ENCODE measurements around the gene FAM237A. TPM values are rescaled to one million over a fixed set of nuclear protein-coding genes. Genes with fewer than 3 reads are reported as not detected.

Gene FAM237A
- total RNA-seq, 1 donor from 2014 or later = not detected

DNA sequence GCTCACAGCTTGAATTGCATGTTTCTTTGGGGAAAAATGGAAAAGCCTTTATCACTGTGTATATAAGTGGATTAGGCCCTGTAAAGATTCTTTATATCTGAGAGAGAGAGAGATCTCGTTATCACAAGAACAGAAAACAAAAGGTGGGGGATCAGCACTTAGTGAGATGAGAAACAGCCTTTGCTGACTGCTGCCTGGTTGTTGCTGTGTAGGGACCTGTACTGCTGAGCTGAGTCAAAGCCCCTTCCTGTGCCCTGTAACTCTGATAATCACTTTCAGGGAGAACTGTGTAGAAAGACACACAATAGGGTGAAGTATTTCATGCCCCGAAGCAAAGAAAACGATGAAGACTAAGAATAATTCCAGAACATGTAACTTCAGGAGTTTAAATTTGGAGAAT, 30.6 kb upstream of the FAM237A start:
- intact Hi-C loops (cut with DNase I) = no loop called here
- TF ChIP-seq CTCF (IDR thresholded peaks at IDR 0.05) = no peak
- DNase-seq (ENCODE audit: low spot score in 2 of 2) = no peak
- H3K9me3 ChIP-seq = no peaks in the 10 kb centered on the region
- no peaks in the 10 kb centered on the region for H3K4me1 ChIP-seq
- no peaks in the 10 kb centered on the region for H3K27me3 ChIP-seq
- H3K27ac ChIP-seq = no peak overlapping the region
- H3K36me3 ChIP-seq = no peaks in the 10 kb centered on the region
- H3K4me3 ChIP-seq = no peak overlapping the region

- DNase-seq (ENCODE audit: low spot score in 2 of 2) = no peak
- no peak overlapping the region for H3K4me3 ChIP-seq
These were observed 27.5 kb upstream of the FAM237A start for GRCh38 chr2:206614811-206615210.

DNA sequence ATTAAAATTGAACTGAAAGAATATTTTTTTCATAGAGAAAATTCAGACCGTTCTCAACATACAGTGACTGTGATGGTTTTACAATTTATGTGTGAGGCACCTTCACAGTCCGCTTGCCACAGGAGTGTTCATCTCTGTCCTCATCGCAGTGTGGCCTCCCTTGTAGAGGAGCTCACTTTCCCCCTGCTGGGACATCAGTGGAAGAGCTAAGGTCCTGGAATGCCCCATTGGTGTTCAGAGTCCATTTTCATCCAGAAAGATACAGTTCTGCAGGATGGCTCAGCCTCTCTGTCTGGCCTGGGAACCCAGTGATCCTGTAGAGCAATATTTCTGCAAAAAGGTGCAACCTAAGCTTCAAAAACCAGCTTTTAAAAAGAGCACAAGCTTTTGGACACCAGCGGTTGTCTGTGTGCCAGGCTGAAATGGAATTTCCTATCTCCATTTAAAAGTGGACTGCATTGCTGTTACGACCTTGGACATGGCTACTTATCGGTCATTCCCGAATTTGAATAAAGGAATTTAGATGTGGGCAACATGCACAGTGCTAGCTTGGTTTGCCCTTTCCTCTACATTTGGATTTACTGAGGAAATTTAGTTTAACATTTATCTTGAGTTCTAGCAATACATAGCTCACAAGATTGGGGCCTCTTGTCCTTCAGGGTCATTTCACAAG, 26.7 kb upstream of the FAM237A start:
- no peak for TF ChIP-seq CTCF (IDR thresholded peaks at IDR 0.05)
- H3K27ac ChIP-seq = no peak overlapping the region
- intact Hi-C loops (cut with DNase I) = no loop called here
- H3K9me3 ChIP-seq = no peaks in the 10 kb centered on the region
- H3K36me3 ChIP-seq = no peaks in the 10 kb centered on the region
- no peaks in the 10 kb centered on the region for H3K27me3 ChIP-seq
- DNase-seq (ENCODE audit: low spot score in 2 of 2) = no peak
- H3K4me1 ChIP-seq = no peaks in the 10 kb centered on the region
- no peak overlapping the region for H3K4me3 ChIP-seq

More at GRCh38 chr2:206614811-206615210, 27.5 kb upstream of the FAM237A start:
- intact Hi-C loops (cut with DNase I) = no loop called here
- H3K4me1 ChIP-seq = no peaks in the 10 kb centered on the region
- H3K27me3 ChIP-seq = no peaks in the 10 kb centered on the region
- H3K9me3 ChIP-seq = no peaks in the 10 kb centered on the region
- no peak overlapping the region for H3K27ac ChIP-seq
- no peak for TF ChIP-seq CTCF (IDR thresholded peaks at IDR 0.05)
- no peaks in the 10 kb centered on the region for H3K36me3 ChIP-seq

DNA sequence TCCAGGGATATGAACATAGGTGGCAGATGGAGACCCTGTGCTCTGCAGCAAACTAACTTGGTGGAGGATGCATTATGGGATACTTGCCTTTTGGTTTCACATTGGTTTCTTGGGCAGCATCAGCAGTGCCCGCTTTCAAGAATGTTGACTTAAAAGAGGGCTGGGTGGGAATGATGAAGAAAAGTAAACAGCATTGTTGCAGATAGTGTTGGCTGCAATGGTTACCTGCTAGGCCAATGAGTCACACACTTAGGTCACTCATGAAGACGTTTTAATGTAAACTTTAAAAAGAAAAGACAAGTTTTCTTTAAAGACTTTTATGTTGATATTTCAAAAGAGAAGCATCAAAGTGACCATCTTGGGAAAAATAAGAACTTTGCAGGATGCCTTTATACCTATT, 26.1 kb upstream of the FAM237A start:
- H3K36me3 ChIP-seq = no peaks in the 10 kb centered on the region
- H3K27me3 ChIP-seq = no peaks in the 10 kb centered on the region
- H3K9me3 ChIP-seq = no peaks in the 10 kb centered on the region
- DNase-seq (ENCODE audit: low spot score in 2 of 2) = no peak
- no peaks in the 10 kb centered on the region for H3K4me1 ChIP-seq
- no peak overlapping the region for H3K27ac ChIP-seq
- no peak for TF ChIP-seq CTCF (IDR thresholded peaks at IDR 0.05)
- intact Hi-C loops (cut with DNase I) = no loop called here
- H3K4me3 ChIP-seq = no peak overlapping the region

DNA sequence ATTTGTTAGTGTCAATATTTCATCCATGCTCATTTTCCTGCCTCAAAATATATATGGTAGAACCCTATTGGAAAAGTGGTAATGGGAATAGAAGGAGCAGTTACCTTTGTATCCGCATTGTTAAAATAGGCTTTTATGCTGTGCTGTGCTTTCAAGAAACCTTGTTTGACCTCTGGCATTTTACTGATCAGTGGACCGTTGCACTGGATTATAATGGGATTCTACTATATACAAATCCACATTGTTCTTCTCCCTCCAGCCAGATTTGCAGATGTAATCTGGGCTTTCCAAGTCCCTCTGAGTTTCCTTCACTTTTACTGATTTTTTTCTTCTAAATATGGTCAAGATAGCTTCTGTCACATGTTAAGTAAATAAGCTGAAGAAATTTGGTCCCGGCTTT, 23.3 kb upstream of the FAM237A start:
- H3K9me3 ChIP-seq = no peaks in the 10 kb centered on the region
- no peak overlapping the region for H3K27ac ChIP-seq
- H3K4me3 ChIP-seq = no peak overlapping the region
- TF ChIP-seq CTCF (IDR thresholded peaks at IDR 0.05) = no peak
- intact Hi-C loops (cut with DNase I) = no loop called here
- H3K36me3 ChIP-seq = no peaks in the 10 kb centered on the region
- no peaks in the 10 kb centered on the region for H3K27me3 ChIP-seq
- no peaks in the 10 kb centered on the region for H3K4me1 ChIP-seq
- DNase-seq (ENCODE audit: low spot score in 2 of 2) = no peak

GRCh38 chr2:206626108-206626507, 16.2 kb upstream of the FAM237A start:
- H3K4me3 ChIP-seq = no peak overlapping the region
- H3K27me3 ChIP-seq = no peaks in the 10 kb centered on the region
- no peaks in the 10 kb centered on the region for H3K4me1 ChIP-seq
- DNase-seq (ENCODE audit: low spot score in 2 of 2) = no peak
- H3K9me3 ChIP-seq = no peaks in the 10 kb centered on the region
- intact Hi-C loops (cut with DNase I) = no loop called here
- H3K36me3 ChIP-seq = no peaks in the 10 kb centered on the region
- H3K27ac ChIP-seq = no peak overlapping the region
- TF ChIP-seq CTCF (IDR thresholded peaks at IDR 0.05) = no peak
